WTC11 (cell line): ENCODE data around the gene RMND5B. TPM values are rescaled to one million over a fixed set of nuclear protein-coding genes. Genes with fewer than 3 reads are reported as not detected.

Experiments
- ATAC-seq: fragments of 200-7000 bp; cut with Tn5 transposase; 2 replicates; pipeline ENCODE4 v1.10.0; 2021; ENCODE audit warnings: mild to moderate bottlenecking, moderate library complexity
- CTCF ChIA-PET: fragments of 300-600 bp; sonication (Branson Sonifier 250); formaldehyde crosslinking; loops from one replicate; lab custom pipeline; 2021; ENCODE audit warnings: antibody characterized with exemption; lab: Charles Lee
- POLR2A ChIA-PET: fragments of 350-600 bp; sonication (Branson Sonifier 250); formaldehyde crosslinking; loops from one replicate; lab custom pipeline; 2021; ENCODE audit warnings: antibody characterized with exemption; lab: Charles Lee
- DNase-seq: peaks from one replicate; pipeline ENCODE4 v3.0.0; 2021; ENCODE audit warnings: low spot score
- H3K27ac Mint-ChIP-seq: 2 replicates; pipeline ENCODE4 v1.8.0; 2021; ENCODE audit warnings: mixed read lengths
- H3K27me3 Mint-ChIP-seq: 2 replicates; pipeline ENCODE4 v1.8.0; 2021; ENCODE audit warnings: low read depth, mild to moderate bottlenecking, moderate library complexity, mixed read lengths
- H3K36me3 Mint-ChIP-seq: 2 replicates; pipeline ENCODE4 v1.8.0; 2021; ENCODE audit warnings: mixed read lengths
- H3K4me1 Mint-ChIP-seq: 2 replicates; pipeline ENCODE4 v1.8.0; 2022; ENCODE audit warnings: mixed read lengths
- H3K4me3 Mint-ChIP-seq: 2 replicates; pipeline ENCODE4 v1.8.0; 2021; ENCODE audit warnings: mild to moderate bottlenecking, moderate library complexity, mixed read lengths
- H3K9me3 Mint-ChIP-seq: 2 replicates; pipeline ENCODE4 v1.8.0; 2021; ENCODE audit warnings: mixed read lengths
- TP53 ChIP-seq: sonication (generic); formaldehyde crosslinking; IDR thresholded peaks from 2 replicates; pipeline ENCODE4 v1.8.1; 2023; ENCODE audit warnings: mild to moderate bottlenecking, missing genetic modification reagents
- ZBTB21 ChIP-seq: sonication (generic); formaldehyde crosslinking; IDR thresholded peaks from 2 replicates; pipeline ENCODE4 v1.8.1; 2023; ENCODE audit warnings: mild to moderate bottlenecking, missing genetic modification reagents, borderline replicate concordance
- ZNF423 ChIP-seq: fragments of 250-450 bp; sonication (Bioruptor Pico); IDR thresholded peaks from 2 replicates; pipeline ENCODE4 v2.1.2; 2022; ENCODE audit warnings: mild to moderate bottlenecking, moderate library complexity
- total RNA-seq: library from RNA; stranded (reverse); gene quantifications from 3 replicates; pipeline ENCODE4 v1.2.3, GENCODE V29; 2021
- TF ChIP-seq, protein P1 (sequence below): fragments of 250-450 bp; sonication (Bioruptor Pico); IDR thresholded peaks from 2 replicates; pipeline ENCODE4 v1.8.0; 2021; ENCODE audit warnings: mild to moderate bottlenecking
- TF ChIP-seq, protein P2 (sequence below): sonication (generic); formaldehyde crosslinking; IDR thresholded peaks from 2 replicates; pipeline ENCODE4 v1.8.0; 2022; ENCODE audit warnings: missing genetic modification reagents
- TF ChIP-seq, protein P3 (sequence below): fragments of 250-450 bp; sonication (Bioruptor Pico); IDR thresholded peaks from 2 replicates; pipeline ENCODE4 v1.9.0; 2021; ENCODE audit warnings: moderate library complexity, mild to moderate bottlenecking, inconsistent platforms, borderline replicate concordance
- TF ChIP-seq, protein P4 (sequence below): fragments of 250-450 bp; sonication (Bioruptor Pico); IDR thresholded peaks from 2 replicates; pipeline ENCODE4 v1.9.0; 2021; ENCODE audit warnings: mild to moderate bottlenecking

The RMND5B gene
- total RNA-seq, 1 experiment from 2014 or later = 93.3 TPM

DNA sequence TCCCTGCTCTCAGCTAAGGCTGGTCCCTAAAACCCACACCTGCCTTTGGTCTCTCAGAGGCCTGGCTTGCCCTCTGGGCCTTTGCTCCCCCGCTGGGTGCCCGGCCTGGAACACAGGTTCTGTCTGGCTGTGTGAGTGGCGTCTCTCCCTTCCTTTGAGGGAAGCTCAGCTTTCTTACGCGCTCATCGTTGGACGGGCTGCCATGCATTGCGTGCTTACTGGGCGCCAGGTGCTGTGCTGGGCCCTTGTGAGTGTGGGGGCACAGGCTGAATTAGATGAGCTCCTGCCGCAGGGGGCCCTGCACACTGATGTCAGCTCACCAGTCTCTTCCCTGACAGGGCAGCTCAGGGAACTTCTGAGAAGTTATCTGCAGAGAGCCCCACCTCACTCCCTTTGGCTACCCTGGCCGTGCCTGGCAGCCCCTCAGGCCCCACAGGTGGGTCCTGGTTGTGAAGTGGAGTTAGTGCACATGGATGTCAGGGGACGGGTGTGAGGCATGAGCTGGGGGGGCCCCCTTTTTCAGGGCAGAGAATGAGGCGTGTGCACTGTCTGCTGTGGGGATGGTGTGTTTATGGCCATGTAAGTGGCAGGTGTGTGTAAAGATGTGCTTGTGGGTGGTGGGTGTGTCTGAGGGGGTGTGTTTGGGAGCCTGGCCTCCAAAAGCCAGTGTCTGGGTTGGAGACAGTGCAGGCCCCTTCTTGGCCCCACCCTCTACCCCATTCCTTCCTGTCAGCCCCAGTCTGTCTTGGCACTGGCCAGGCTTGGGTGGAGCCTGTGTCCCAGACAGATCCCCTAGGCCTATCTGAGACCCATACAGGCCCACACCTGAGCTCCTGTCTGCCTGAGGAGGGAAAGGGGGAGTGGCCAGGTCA is 7.5 kb upstream of the RMND5B start:
- DNase-seq (no peak), ATAC-seq (peak; percentile 5)
- Mint-ChIP-seq H3K27me3 (no peaks in the 10 kb centered on the region), H3K36me3 (peaks cover 11% of the 10 kb centered on the region), H3K4me1 (peaks cover 65% of the 10 kb centered on the region), H3K27ac (peak overlapping the region; percentile 97), H3K4me3 (no peak overlapping the region), H3K9me3 (no peaks in the 10 kb centered on the region)
- POLR2A ChIA-PET = interaction anchor here (0.8 to 4.0 kb wide), 5 partner anchors 7 to 48 kb away, joined by 3 to 60 read pairs (median 4); partner anchors contain the start of genes N4BP3 and RMND5B
- CTCF ChIA-PET = interaction anchor here (0.7 to 2.2 kb wide), 10 partner anchors 9 to 57 kb away, joined by 3 to 21 read pairs (median 4); no protein-coding TSS in a partner anchor
- TF ChIP-seq ZBTB21 (CRISPR knock-in tag) (0 out of 2 replicates have a peak, but pooled peaks have one; percentile 3), TP53 (CRISPR knock-in tag) (0 out of 2 replicates have a peak, but pooled peaks have one; percentile 36)
- TF ChIP-seq, protein P1, sequence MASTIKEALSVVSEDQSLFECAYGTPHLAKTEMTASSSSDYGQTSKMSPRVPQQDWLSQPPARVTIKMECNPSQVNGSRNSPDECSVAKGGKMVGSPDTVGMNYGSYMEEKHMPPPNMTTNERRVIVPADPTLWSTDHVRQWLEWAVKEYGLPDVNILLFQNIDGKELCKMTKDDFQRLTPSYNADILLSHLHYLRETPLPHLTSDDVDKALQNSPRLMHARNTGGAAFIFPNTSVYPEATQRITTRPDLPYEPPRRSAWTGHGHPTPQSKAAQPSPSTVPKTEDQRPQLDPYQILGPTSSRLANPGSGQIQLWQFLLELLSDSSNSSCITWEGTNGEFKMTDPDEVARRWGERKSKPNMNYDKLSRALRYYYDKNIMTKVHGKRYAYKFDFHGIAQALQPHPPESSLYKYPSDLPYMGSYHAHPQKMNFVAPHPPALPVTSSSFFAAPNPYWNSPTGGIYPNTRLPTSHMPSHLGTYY (CRISPR knock-in tag) = no peak

DNA sequence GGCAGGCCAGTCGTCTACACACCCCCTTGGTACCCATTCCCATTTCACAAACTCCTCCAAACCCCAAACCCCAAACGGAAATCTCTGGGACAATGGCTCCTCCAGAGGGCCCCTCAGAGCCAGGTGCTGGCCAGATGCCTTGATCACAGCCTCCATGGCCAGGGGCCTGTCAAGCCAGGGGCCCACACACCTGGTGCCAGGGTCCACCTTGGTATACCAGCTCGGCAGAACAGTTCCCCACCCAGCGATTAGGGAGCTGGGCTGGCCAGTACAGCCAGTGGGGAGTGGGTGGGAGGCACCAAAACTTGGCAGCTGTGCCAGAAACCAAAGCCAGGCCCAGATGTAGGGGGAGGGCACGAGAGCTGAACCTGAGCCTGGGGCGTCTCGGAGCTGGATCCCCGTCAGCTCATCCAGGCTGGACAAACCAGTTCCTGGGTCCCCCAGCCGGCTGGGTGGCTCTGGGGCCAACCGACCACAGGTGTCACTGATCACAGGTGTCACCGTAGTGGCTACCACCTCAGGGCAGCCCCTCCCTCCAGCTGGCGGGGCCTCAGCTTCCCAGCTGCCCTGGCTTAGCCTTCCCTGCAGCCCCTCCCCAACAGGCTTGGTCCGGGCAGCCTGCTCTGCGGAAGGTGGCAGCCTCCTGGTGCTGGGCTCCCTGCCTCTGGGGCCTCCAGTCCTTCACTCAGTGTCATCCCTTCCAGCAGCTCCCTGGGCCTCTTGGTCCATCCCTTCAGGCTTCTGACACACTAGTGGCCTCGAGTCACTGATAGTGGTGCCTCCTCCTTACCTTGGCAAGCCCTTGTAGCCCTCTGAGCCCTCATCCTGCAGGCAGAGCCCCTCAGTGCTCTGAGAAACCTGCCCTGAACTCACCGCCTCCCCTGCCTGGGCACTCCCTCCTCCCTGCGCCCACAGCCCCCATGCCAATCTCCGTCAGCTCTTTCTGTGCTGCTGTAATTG is 6.6 kb upstream of the RMND5B start:
- H3K9me3 Mint-ChIP-seq = no peaks in the 10 kb centered on the region
- ATAC-seq = no peak
- TF ChIP-seq TP53 (CRISPR knock-in tag) = 0 out of 2 replicates have a peak, but pooled peaks have one; percentile 8
- TF ChIP-seq ZBTB21 (CRISPR knock-in tag) = 0 out of 2 replicates have a peak, but pooled peaks have one; percentile 11
- TF ChIP-seq, protein P2, sequence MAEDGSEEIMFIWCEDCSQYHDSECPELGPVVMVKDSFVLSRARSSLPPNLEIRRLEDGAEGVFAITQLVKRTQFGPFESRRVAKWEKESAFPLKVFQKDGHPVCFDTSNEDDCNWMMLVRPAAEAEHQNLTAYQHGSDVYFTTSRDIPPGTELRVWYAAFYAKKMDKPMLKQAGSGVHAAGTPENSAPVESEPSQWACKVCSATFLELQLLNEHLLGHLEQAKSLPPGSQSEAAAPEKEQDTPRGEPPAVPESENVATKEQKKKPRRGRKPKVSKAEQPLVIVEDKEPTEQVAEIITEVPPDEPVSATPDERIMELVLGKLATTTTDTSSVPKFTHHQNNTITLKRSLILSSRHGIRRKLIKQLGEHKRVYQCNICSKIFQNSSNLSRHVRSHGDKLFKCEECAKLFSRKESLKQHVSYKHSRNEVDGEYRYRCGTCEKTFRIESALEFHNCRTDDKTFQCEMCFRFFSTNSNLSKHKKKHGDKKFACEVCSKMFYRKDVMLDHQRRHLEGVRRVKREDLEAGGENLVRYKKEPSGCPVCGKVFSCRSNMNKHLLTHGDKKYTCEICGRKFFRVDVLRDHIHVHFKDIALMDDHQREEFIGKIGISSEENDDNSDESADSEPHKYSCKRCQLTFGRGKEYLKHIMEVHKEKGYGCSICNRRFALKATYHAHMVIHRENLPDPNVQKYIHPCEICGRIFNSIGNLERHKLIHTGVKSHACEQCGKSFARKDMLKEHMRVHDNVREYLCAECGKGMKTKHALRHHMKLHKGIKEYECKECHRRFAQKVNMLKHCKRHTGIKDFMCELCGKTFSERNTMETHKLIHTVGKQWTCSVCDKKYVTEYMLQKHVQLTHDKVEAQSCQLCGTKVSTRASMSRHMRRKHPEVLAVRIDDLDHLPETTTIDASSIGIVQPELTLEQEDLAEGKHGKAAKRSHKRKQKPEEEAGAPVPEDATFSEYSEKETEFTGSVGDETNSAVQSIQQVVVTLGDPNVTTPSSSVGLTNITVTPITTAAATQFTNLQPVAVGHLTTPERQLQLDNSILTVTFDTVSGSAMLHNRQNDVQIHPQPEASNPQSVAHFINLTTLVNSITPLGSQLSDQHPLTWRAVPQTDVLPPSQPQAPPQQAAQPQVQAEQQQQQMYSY (CRISPR knock-in tag) = 0 out of 2 replicates have a peak, but pooled peaks have one; percentile 11
- TF ChIP-seq, protein P3, sequence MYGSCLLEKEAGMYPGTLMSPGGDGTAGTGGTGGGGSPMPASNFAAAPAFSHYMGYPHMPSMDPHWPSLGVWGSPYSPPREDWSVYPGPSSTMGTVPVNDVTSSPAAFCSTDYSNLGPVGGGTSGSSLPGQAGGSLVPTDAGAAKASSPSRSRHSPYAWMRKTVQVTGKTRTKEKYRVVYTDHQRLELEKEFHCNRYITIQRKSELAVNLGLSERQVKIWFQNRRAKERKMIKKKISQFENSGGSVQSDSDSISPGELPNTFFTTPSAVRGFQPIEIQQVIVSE (CRISPR knock-in tag) = no peak

DNA sequence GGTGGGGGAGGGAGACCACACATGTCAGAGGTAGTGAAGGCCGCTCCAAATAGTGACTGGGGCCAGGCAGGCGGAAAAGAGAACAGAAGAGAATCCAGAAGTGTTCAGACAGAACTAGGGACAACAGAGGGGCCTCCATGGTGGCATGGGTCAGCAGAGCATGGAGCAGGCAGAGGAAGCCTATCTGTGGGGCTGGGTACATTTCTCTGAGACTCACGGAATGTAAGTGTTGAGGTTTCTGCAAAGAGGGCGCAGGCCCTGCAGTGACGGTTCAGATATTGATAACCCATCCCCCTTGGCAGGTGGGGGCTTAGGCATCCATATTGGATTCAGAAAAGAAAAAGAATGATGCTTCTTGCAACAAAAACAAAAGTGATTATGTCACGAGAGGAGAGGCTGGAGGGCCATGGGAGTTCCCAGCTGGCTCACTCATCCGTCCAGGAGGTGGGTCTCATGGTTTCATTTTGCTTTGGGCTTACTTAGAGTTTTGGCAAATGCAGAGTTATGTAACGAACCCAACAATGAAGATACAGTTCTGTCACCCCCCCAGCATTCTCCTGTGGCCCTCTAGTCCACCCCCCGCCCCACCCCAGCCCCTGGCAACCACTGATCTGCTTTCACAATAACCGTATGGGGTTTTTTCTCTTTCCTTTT is 5.4 kb upstream of the RMND5B start:
- TF ChIP-seq, protein P4, sequence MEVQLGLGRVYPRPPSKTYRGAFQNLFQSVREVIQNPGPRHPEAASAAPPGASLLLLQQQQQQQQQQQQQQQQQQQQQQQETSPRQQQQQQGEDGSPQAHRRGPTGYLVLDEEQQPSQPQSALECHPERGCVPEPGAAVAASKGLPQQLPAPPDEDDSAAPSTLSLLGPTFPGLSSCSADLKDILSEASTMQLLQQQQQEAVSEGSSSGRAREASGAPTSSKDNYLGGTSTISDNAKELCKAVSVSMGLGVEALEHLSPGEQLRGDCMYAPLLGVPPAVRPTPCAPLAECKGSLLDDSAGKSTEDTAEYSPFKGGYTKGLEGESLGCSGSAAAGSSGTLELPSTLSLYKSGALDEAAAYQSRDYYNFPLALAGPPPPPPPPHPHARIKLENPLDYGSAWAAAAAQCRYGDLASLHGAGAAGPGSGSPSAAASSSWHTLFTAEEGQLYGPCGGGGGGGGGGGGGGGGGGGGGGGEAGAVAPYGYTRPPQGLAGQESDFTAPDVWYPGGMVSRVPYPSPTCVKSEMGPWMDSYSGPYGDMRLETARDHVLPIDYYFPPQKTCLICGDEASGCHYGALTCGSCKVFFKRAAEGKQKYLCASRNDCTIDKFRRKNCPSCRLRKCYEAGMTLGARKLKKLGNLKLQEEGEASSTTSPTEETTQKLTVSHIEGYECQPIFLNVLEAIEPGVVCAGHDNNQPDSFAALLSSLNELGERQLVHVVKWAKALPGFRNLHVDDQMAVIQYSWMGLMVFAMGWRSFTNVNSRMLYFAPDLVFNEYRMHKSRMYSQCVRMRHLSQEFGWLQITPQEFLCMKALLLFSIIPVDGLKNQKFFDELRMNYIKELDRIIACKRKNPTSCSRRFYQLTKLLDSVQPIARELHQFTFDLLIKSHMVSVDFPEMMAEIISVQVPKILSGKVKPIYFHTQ (CRISPR knock-in tag) = peak; percentile 39; the same call in 1 of the 2 replicates
- TF ChIP-seq ZNF423 (CRISPR knock-in tag) = no peak
- TF ChIP-seq, all 79 proteins: peak for 1
- ATAC-seq = no peak
- Mint-ChIP-seq H3K9me3 (no peaks in the 10 kb centered on the region), H3K36me3 (peaks cover 11% of the 10 kb centered on the region), H3K27ac (peak overlapping the region; percentile 100), H3K4me1 (peaks cover 70% of the 10 kb centered on the region), H3K27me3 (no peaks in the 10 kb centered on the region), H3K4me3 (peak overlapping the region; percentile 47)
- CTCF ChIA-PET = interaction anchor here (1.2 to 2.0 kb wide), 4 partner anchors 9 to 24 kb away, joined by 4 to 15 read pairs (median 5); no protein-coding TSS in a partner anchor
- DNase-seq = no peak
- POLR2A ChIA-PET = interaction anchor here (0.7 to 4.0 kb wide), 3 partner anchors 9 to 79 kb away, joined by 3 to 60 read pairs (median 3); partner anchors contain the start of genes HNRNPAB and N4BP3

More for the DNA sequence above, 6.6 kb upstream of the RMND5B start:
- Mint-ChIP-seq H3K4me3 (no peak overlapping the region), H3K27me3 (no peaks in the 10 kb centered on the region), H3K36me3 (peaks cover 11% of the 10 kb centered on the region), H3K4me1 (peaks cover 67% of the 10 kb centered on the region), H3K27ac (peak overlapping the region; percentile 100)
- ChIA-PET CTCF (interaction anchor here (1.2 to 2.2 kb wide), 10 partner anchors 9 to 56 kb away, joined by 3 to 21 read pairs (median 4); no protein-coding TSS in a partner anchor), POLR2A (interaction anchor here (0.8 to 4.0 kb wide), 4 partner anchors 8 to 49 kb away, joined by 3 to 60 read pairs (median 4); partner anchors contain the start of gene N4BP3)
- DNase-seq = no peak
